Measurements from ENCODE around the gene BTNL8.

DNA sequence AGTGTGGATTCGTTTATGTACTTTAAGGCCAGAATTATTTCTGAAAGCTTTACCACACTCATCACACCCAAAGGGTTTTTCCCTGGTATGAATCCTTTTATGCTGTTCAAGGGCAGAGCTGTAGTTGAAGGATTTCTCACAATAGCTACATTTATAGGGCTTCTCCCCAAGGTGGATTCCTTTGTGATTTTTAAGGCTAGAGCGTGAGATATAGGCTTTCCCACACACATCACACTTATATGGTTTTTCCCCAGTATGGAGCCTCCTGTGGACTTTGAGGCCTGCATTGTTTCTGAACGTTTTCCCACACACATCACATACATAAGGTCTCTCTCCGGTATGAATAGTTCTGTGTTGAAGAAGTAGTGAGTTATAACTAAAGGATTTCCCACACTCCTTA, 49.1 kb upstream of the BTNL8 start:
- TF ChIP-seq, protein P1, sequence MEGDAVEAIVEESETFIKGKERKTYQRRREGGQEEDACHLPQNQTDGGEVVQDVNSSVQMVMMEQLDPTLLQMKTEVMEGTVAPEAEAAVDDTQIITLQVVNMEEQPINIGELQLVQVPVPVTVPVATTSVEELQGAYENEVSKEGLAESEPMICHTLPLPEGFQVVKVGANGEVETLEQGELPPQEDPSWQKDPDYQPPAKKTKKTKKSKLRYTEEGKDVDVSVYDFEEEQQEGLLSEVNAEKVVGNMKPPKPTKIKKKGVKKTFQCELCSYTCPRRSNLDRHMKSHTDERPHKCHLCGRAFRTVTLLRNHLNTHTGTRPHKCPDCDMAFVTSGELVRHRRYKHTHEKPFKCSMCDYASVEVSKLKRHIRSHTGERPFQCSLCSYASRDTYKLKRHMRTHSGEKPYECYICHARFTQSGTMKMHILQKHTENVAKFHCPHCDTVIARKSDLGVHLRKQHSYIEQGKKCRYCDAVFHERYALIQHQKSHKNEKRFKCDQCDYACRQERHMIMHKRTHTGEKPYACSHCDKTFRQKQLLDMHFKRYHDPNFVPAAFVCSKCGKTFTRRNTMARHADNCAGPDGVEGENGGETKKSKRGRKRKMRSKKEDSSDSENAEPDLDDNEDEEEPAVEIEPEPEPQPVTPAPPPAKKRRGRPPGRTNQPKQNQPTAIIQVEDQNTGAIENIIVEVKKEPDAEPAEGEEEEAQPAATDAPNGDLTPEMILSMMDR (IDR thresholded peaks at IDR 0.05) = no peak
- TF ChIP-seq POLR2A (IDR thresholded peaks at IDR 0.05) = no peak
- TF ChIP-seq EP300 (IDR thresholded peaks at IDR 0.05) = no peak
